ENCODE results near the gene KLHL35.

DNA sequence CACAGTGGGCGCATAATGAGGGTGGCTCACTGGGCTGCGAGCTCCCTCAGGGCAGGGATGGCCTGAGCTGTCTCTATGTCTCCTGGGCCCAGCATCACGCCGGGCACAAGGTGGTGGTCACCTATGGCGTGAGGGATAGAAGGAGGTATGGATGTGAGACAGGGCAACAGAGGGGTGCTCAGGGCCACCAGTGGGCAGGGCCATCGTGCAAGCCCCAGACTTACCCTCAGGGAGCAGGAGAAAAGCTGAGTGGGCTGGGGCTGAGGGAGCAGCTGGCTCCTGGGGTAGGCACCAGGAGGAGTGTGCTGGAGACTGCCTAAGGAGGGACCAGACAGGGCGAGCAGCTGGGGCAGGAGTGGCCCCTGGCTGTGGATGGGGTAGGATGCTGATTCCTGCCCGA, 34.3 kb upstream of the KLHL35 start:
- TF ChIP-seq POLR2A (IDR thresholded peaks at IDR 0.05; ENCODE audit: low read depth, low read length) (no peak), SMC3 (IDR thresholded peaks at IDR 0.05; ENCODE audit: low read depth, low read length) (no peak), CTCF (conservative IDR thresholded peaks at IDR 0.05; ENCODE audit: low read depth, low read length) (no peak), MXI1 (IDR thresholded peaks at IDR 0.05; ENCODE audit: borderline replicate concordance, low read depth, low read length) (no peak), RCOR1 (IDR thresholded peaks at IDR 0.05; ENCODE audit: insufficient replicate concordance, low read length) (no peak), CHD1 (IDR thresholded peaks at IDR 0.05; ENCODE audit: low read depth, low read length) (no peak), RFX5 (IDR thresholded peaks at IDR 0.05; ENCODE audit: low read depth, low read length) (no peak), RAD21 (IDR thresholded peaks at IDR 0.05; ENCODE audit: low read length) (no peak), CEBPB (IDR thresholded peaks at IDR 0.05; ENCODE audit: low read depth, low read length) (no peak), FOS (IDR thresholded peaks at IDR 0.05; ENCODE audit: low read depth, low read length) (no peak), MAZ (IDR thresholded peaks at IDR 0.05; ENCODE audit: borderline replicate concordance, low read depth, low read length) (no peak), NFE2L2 (IDR thresholded peaks at IDR 0.05; ENCODE audit: low read depth, low read length) (no peak)
- TF ChIP-seq, protein P1, sequence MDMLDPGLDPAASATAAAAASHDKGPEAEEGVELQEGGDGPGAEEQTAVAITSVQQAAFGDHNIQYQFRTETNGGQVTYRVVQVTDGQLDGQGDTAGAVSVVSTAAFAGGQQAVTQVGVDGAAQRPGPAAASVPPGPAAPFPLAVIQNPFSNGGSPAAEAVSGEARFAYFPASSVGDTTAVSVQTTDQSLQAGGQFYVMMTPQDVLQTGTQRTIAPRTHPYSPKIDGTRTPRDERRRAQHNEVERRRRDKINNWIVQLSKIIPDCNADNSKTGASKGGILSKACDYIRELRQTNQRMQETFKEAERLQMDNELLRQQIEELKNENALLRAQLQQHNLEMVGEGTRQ (IDR thresholded peaks at IDR 0.05; ENCODE audit: low read depth, low read length): no peak

Measured in IMR-90 (cell line).